Activated T-cell treated with anti-CD3 and anti-CD28 coated beads for 1 hour (primary cell): Measurements from ENCODE around the gene UNC45A.

Experiments used
- DNase-seq: peaks from one replicate; pipeline ENCODE4 v3.0.0-alpha.2; 2020; ENCODE audit warnings: low read depth

Gene UNC45A

DNA sequence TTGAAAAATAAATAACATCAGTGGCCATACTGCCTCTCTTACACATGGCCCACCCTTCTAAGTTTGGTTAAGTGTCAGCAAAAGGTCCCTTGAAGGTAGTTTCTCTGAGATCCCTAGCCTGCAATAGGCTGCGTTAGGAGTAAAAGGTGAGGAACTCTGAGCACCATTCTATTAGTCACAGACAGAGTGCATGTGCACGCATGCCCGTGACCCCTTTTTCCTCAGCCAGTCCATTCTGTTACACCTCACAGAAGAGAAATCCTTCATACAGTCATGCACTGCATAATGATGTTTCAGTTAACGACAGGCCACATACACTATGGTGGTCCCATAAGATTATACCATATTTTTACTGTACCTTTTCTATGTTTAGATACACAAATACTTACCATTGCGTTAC, 32.1 kb downstream of the UNC45A start:
- DNase-seq, result no peak

DNA sequence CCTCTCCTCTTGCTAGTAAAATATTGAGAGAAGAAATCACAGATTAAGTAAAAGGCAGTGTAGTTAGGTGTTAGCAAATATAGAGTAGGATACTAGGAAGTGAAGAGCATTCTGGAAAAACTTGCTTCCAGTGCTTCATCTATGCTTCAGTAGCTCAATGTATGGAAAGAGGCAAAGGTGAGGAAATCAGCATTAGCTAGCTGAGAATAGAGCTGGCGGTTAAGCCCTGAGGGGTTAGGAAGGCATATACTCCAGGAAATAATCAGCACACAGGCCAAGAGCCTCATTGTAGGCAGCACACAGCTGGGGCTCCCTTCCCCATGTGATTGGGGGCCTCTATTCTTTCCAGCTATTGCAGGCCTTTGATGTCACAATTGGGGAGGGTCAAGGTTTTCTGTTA, 33.3 kb downstream of the UNC45A start:
- no peak for DNase-seq

DNA sequence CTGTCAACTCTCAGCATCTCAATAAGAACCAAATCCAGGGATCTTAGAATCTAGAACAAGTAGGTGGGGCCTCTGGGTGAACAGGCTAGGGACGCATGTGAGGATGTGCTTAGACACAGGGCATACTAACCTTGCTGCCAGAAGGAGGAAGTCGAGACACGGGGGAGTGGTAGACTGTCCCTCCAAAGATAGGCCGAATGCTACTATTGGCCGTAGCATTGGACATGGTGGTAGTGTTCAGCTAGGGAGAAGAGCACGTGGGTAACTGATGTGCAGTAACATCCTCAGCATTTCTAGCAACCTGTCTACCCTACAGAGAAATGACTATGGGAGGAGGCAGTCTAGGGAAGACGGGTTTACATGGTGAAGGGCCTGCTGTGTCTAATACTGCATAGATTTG, 35.2 kb downstream of the UNC45A start:
- DNase-seq, result no peak

DNA sequence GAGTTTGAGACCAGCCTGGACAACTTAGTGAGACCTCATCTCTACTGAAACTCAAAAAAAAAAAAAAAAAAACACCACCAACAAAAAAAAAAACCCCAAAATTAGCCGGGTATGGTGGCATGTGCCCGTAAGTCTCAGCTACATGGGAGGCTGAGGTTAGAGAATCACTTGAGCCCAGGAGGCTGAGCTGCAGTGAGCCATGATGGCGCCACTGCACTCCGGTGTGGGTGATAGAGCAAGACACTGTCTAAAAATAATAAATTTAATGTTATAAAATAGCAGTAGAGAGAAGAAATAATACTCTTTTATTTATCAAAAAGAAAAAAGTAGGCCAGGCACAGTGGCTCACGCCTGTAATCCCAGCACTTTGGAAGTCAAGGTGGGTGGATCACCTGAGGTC, 37.0 kb downstream of the UNC45A start:
- DNase-seq, result no peak

DNA sequence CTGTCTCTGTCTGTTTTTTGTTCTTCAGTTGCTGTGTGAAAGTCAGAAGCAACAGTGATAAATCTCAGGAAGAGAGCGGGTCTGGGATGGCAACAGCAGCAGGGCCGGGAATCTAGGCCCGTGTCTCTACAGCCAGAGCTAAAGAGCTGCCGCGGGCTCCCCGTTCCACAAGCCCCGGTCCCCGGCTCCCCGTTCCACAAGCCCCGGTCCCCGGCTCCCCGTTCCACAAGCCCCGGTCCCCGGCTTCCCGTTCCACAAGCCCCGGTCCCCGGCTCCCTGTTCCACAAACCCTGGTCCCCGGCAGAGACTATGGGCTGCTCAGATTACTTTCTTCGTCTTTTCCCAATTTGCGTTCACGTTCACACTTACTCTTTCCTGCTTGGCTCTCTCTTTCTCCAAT, 39.1 kb downstream of the UNC45A start:
- no peak for DNase-seq

DNA sequence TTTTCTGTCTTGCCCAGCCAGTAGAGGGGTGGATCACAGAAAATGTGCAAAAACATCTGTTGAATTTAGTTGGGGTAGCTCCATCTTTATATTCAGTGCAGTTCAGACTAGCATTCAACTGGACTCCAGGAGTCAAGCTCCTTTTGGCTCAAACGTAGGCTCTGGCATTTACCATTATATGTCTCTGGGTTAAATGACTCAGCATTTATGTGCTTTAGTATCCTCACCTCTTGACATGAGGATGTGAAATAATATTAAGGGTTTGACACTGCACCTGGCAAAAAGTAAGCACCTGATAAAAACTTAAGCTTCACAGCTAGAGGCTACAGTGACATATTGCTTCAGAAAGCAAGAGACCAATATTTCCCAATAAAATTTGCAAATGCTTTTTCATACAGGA, 44.5 kb downstream of the UNC45A start:
- no peak for DNase-seq

DNA sequence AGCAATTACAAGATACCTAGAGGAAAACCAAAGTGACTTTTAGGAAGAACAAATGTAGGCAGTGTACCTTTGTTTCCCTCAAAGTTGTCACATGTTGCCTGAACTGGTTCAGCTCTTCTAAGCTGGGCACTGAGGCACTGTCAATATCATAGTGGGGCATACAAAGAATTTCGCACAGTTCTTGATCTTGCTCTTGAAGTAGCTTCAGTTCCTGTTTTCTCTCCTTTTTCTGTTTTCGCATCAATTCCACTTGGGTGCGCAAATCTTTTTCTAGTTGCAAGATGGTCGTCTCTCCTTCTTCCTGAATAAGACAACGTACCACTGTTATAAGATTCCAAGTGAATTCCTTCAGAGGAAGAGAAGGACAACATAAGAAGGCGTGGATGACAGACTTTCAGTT, 46.6 kb downstream of the UNC45A start:
- DNase-seq, result no peak

DNA sequence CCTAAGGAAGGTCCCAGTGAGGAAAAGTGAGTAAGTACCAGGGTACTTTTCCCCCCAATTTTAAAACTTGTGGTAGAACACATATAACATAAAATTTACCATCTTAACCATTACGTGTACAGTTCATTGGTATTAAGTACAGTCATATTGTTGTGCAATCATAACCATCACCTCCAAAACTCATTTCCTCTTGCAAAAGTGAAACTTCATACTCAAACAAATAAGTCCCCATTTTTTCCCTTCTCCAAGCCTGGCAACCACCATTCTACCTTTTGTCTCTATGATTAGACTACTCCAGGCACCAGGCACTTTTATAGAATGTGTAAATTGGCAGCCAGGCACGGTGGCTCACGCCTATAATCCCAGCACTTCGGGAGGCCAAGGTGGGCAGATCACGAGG, 47.0 kb downstream of the UNC45A start:
- DNase-seq, result no peak

DNA sequence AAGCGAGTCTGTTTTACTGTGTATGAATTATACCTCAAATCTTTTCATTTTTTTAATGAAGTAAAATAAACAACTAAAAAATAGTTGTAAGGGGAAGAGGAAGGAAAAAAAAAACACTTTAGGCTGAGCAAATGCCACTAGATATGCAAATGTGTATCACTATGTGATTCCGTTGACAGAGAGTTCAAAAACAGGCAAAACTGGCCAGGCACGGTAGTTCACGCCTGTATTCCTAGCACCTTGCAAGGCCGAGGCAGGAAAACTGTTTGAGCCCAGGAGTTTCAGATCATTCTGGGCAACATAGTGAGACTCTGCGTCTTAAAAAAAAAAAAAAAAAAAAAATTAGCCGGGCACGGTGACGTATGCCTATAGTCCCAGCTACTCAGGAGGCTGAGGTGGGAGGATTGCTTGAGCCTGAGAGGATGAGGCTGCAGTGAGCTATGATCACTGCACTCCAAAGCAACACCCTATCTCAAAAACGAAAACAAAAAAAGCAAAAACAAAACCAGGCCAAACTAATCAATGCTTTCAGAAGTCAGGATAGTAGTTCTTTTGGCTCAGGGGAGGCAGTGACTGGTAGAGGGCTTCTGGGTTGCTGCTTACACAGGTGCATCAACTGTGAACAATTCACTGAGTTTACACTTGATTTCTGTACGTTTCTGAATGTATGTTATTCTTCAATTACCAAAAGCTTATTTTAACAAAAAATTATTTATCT, 51.9 kb downstream of the UNC45A start:
- DNase-seq, result no peak

DNA sequence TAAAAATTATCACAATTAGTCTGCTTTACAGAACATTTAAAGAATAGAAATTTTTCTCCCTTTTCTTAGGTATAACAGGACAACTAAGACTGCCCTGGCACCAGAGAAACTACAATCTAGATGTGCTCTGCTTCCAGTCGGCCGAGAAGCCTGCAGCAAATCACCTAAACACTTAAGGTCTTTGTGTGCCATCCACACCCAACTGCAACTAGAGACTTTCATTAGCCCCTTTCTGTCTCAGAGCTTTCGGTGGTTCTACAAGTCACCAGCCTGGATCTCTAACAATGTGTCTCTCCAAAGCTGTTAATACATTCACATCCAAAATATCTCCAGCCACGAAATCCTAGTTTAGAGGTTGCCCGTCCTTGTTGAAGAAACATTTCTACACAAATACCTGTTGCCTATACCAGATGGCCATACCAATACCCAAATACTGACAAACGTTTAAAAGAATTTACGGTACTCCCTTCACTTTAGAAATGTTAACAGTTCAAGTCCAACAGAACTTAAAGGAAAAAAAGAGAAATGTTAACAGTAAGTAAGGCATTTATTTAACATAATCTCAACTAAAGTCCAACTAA, 52.6 kb downstream of the UNC45A start:
- no peak for DNase-seq

DNA sequence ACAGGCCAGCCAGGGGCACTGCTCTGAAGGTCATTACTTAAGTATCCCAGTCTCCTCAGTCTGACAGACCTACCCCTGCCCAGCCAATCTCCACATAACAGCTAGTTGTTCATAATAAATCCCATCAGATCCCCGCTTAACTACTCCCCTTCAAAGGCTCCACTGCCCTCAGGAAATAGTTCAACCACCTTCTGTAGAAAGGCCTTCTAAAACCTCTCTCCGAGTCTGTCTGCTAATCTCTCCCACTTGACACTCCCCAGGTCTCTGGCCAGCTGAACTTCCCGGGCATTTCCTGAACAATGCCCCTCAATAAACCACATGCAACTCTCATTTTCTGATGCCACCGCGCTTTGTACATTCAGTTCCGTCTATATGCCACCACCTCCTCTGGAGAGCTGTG, 53.2 kb downstream of the UNC45A start:
- no peak for DNase-seq

DNA sequence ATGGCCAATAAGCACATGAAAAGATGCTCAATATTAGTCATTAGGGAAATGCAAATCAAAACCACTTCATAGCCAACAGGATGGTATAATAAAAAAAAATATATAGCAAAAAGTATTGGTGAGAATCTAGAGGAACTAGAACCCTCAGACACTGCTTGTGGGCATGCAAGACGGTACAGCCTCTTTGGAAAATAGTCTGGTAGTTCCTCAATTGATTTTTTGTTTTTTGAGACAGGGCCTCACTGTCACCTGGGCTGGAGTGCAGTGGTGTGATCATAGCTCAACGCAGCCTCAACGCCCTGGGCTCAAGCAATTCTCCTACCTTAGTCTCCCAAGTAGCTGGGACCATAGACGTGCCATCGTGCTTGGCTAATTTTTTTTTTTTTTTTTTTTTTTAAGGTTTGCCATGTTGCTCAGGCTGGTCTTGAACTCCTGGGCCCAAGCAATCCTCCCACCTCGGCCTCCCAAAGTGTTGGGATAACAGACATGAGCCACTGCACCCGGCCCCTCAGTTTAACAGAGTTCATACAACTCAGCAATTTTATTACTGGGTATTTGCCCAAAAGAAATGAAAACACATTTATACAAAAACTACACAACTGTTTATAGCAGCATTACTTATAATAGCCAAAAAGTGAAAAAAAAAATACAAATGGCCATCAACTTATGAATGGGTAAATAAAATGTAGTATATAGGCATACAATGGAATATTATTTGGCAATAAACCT, 54.1 kb downstream of the UNC45A start:
- no peak for DNase-seq

DNA sequence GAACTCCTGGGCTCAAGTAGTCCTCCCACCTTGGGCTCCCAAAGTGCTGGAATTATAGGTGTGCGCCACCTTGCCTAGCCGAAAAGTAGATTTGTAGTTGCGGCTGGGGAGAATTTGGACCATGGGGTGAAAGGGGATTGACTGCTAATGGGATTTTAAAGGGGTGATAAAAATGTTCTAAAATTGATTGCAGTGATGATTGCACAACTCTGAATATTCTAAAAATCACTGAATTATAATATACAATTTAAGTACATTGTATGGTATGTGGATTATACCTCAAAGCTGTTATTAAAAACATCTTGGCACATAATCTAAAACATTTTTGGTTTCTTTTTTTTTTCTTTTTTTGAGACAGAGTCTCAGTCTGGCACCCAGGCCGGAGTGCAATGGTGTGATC, 55.4 kb downstream of the UNC45A start:
- no peak for DNase-seq

DNA sequence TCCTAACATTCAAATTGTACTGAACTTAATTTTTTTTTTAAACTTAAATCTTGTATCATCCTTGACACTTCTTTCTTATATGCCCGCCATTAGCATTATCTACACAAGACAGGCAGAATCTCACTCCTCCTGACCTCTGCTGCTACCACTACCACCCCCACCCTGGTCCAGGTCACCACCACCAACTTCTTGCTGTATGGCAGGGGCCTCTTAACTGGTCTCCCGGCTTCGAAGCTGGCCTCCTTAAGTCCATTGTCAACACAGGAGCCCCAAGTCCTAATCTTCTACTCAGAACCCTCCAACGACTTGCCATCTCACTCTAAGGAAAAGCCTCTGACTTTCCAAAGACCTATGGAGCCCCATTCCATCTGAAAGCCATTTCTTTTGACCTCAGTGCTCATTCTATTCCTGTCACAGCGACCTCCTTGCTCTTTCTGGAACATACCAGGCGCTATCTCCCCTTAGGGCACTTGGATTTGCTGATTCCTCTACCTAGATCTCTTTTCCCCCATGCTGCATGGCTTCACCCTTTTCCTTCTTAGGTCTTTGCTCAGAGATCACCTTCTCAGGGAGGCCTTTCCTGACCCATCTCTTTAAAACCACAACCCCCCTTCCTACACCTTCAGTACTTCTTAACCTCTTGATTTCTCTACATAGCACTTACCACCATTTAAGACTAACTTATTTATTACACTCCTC, 56.7 kb downstream of the UNC45A start:
- no peak for DNase-seq

DNA sequence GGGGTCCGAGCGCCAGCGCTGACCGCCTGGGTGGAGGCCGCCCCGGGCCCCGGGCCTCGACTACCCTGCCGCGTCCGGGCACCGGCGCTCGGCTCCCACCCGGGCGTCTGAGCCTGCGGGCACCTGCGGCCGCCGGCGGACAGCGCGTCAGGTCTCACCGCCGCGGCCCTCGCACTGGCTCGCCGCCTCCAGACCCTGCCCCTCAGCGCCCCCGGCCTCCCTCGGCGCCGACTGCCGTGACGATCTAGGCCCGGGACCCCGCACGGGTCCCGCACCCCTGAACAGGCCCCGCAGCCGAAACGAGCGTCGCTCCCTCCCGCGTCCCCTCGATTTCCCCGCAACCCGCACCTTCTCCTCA, 59.0 kb downstream of the UNC45A start:
- no peak for DNase-seq

DNA sequence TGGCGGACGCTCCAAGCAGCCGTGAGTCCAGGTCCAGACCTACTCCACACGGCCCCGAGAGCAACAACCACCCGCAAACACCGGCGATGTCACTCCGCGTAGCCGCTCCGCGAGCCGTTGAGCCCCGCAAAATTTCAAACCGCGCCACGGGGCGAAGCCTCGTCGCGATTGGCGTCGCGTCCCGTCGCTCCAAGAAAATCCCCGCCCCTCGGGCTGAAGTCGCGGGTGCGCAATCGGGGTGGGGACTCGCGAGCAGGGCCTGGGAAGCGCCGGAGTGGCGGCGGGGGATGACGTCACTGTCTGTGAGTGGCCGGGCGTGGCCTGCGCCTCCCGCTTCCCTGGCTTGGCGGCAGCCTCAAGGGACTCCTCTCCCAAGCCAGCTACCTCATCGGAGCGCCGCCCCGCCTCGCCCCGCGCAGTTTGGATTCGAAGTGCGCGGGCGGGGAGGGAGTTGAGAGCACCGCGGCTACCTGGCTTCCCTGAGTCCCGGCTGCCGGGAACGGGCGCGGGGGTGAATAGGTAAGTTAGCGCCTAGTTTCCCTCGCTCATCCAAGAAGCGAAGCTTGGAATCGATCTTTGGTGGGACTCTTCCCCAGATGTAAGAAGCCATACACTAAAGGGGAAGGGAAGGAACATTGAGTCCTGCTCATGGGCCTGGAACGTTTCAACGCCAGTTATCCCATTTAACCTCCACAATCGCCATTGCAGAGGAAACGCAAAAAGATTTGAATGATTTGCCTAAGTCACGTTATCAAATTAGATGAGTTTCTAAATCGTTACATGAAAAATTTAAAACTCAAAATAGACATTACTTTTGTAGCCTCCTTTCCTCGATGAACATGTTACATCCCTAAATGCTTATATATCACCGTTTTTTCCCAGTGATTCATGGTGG, 59.6 kb downstream of the UNC45A start, which contains the start of gene PRC1:
PRC1 (minus strand) TSS at position 119 of the 895 bp plus-strand sequence; CDS start at position 1, 118 bp downstream.
- DNase-seq, result peak; percentile 95

DNA sequence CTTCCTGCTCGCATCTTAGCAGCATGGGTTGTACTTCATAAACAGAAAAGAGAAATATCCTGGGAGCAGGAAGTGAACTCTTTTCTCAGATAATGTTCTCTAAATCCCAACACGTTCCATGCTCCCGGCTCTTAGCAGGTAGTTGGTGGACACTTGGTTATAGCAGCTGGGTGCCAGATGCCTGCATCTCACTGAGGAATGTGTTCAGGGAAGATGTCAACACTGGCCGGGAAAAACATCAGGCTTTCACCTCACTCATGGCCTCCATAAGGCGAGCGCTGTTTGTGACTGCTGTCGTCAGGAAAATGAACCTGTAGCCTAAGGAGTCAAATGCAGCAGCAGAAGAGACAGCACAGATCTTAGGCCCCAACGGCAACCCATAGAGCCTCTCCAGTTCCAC, 63.7 kb downstream of the UNC45A start:
- DNase-seq, result no peak

DNA sequence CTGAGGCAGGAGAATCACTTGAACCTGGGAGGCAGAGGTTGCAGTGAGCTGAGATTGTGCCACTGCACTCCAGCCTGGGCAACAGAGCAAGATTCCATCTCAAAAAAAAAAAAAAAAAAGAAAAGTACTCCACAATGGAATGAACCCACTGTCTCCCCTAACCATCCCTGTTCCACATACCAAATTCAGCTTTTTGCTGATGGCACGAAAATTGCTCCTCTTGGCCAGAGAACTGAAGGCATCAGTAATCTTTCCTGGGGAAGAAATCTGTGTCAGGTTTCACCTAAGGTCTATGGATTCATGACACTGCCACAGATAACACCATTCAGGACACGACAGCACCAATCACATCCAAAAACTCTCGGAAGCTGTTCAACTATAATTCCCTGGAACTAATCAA, 66.1 kb downstream of the UNC45A start:
- no peak for DNase-seq
